Measurements from ENCODE around the gene RFWD3.

The RFWD3 gene

DNA sequence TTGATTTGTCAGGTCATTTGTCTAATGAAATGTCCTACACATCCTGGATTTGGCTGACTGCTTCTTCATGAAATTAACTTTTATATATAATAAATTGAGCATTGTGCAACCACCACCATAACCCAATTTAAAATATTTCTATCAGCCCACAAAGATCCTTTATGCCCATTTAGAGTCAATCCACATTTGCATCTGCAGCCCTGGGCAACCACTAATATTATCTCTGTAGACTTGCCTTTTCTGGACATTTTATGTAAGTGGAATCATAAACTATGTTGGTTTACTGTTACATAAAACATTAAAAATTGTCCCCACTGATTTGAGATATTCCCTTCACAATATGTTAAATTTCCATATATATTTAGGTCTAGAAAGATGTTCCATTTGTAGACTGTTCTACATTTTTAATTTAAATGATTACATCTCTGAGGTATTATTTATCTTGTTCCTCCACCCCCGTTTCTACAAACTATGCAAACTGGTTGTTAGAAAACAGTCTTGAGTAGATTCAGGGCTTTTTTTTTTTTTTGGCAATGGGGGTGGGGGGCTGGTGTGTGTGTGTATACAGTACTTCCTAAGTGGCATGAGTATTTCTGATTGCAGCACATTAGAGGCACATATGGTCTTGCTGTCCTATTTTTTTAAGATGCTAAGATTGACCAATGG is 16.7 kb downstream of the RFWD3 start:
- TF ChIP-seq, protein P1, sequence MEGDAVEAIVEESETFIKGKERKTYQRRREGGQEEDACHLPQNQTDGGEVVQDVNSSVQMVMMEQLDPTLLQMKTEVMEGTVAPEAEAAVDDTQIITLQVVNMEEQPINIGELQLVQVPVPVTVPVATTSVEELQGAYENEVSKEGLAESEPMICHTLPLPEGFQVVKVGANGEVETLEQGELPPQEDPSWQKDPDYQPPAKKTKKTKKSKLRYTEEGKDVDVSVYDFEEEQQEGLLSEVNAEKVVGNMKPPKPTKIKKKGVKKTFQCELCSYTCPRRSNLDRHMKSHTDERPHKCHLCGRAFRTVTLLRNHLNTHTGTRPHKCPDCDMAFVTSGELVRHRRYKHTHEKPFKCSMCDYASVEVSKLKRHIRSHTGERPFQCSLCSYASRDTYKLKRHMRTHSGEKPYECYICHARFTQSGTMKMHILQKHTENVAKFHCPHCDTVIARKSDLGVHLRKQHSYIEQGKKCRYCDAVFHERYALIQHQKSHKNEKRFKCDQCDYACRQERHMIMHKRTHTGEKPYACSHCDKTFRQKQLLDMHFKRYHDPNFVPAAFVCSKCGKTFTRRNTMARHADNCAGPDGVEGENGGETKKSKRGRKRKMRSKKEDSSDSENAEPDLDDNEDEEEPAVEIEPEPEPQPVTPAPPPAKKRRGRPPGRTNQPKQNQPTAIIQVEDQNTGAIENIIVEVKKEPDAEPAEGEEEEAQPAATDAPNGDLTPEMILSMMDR (IDR thresholded peaks at IDR 0.05; ENCODE audit: low read depth, low read length, missing control alignments): no peak
- no peak overlapping the region for H3K4me3 ChIP-seq (ENCODE audit: low read depth, low read length)
- DNase-seq (ENCODE audit: low read depth): no peak
- in situ Hi-C loops (cut with HindIII; ENCODE audit: low sequenced_read_pairs): no loop called here

DNA sequence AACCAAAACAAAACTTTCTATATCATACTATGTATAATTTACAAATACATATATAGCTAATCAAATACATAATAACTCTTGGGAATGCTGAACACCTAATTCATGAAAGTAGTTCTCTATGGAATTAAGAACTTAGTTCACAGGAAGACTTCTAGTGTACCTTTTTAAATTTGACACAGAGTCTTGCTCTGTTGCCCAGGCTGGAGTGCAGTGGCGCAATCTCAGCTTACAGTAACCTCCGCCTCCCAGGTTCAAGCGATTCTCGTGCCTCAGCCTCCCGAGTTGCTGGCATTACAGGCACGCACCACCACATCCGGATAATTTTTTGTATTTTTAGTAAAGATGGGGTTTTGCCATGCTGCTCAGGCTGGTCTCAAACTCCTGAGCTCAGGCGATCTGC is 24.7 kb downstream of the RFWD3 start:
- in situ Hi-C loops (cut with HindIII; ENCODE audit: low sequenced_read_pairs): no loop called here
- TF ChIP-seq, protein P1 (IDR thresholded peaks at IDR 0.05; ENCODE audit: low read depth, low read length, missing control alignments): no peak
- no peak for DNase-seq (ENCODE audit: low read depth)

DNA sequence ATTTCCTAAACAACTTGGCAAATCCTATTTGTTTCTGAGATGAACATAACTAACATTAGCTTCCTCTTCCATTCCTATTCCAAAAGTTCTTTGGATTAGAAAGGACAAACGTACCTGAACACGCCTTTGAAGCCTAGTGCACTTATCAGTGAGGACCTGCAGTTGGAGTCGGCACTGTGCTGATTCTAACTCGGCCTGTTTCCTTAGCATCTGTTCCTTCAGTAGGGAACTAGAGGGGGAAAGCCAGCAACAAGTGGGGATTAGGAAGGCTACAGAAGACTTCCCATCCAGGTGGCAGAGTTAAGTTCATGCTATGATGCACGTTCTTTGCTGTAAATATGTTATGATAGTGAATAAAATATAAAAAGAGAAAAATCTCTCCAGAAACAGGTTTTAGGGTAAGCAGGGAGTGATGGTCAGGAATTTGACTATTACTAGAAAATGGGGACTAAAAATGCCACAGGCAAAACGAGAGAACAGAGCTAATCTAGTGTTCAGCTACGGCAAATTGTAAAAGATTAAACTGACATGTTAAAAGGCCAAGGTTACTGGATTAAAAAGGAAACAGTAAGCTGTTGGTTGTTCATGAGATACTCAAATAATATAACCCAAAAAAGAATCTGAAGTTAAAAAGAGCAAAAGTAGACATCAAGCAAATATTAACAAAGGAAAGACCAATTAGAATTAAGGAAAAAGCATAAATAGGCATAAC is 28.8 kb downstream of the RFWD3 start:
- TF ChIP-seq, protein P1 (IDR thresholded peaks at IDR 0.05; ENCODE audit: low read depth, low read length, missing control alignments): no peak
- DNase-seq (ENCODE audit: low read depth): no peak
- no peak overlapping the region for H3K4me3 ChIP-seq (ENCODE audit: low read depth, low read length)
- in situ Hi-C loops (cut with HindIII; ENCODE audit: low sequenced_read_pairs): no loop called here

More for the DNA sequence above, 24.7 kb downstream of the RFWD3 start:
- H3K4me3 ChIP-seq (ENCODE audit: low read depth, low read length): no peak overlapping the region

DNA sequence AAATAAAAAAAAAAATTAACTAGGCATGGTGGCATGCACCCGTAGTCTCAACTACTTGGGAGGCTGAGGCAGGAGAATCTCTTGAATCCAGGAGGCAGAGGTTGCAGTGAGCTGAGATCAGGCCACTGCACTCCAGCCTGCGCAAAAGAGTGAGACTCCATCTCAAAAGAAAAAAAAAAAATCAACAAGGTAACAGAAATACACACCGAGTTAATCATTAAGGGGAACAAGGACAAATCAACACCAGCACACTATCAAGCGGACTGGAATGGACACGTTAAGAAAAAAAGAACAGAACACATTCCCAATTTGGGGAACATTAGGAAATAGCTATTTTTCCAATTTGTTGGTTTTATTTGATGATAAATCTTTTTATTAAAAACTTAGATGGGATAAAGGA is 31.4 kb downstream of the RFWD3 start:
- in situ Hi-C loops (cut with HindIII; ENCODE audit: low sequenced_read_pairs): no loop called here
- H3K4me3 ChIP-seq (ENCODE audit: low read depth, low read length): no peak overlapping the region

DNA sequence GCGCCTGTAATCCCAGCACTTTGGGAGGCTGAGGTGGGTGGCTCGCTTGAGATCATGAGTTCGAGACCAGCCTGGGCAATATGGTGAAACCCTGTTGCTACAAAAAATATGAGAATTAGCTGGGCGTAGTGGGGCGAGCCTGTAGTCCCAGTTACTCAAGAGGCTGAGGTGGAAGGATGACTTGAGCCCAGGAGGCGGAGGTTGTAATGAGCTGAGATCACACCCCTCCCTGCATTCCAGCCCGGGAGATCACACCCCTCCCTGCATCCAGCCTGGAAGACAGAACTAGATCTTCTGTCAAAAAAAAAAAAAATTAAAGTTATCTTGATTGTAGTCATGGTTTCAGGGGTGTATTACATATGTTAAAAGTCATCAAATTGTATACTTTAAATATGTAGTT is 33.0 kb downstream of the RFWD3 start:
- TF ChIP-seq, protein P1 (IDR thresholded peaks at IDR 0.05; ENCODE audit: low read depth, low read length, missing control alignments): no peak
- H3K4me3 ChIP-seq (ENCODE audit: low read depth, low read length): no peak overlapping the region
- DNase-seq (ENCODE audit: low read depth): no peak
- in situ Hi-C loops (cut with HindIII; ENCODE audit: low sequenced_read_pairs): no loop called here

More for the DNA sequence above, 31.4 kb downstream of the RFWD3 start:
- no peak for DNase-seq (ENCODE audit: low read depth)
- TF ChIP-seq, protein P1 (IDR thresholded peaks at IDR 0.05; ENCODE audit: low read depth, low read length, missing control alignments): no peak

DNA sequence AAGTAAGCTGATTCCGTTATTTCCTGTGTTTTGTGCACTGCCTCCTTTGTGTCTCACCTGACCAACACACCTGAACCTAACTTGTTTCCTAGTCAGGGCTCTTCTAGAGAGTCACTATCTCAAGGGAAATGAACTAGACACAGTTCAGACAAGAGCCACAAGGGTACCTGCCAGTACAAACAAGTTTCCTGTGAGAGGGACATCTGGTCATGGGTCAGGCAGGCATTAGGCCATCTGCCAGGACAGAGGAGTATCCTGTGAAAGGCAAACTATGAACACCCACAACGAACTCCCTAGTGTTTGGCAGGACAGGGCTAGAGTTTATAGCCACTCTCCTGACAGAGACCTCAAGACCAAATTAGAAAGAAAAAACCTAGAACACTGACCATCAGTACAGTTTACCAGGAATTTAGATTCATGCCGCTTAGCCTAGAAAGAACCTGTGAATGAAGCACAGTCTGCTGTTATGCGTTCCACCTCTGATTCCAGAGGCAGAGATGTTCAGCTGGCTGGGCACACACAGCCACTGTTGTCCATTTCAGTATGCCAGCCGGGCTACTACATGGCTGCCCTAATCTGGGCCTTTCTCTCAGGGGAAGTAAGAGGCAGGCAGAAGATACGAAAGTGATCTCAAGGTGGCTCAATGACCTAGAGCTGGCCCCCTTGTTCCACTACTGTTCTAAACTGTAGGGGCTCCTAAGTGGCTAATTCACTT is 39.0 kb downstream of the RFWD3 start:
- H3K4me3 ChIP-seq (ENCODE audit: low read depth, low read length): no peak overlapping the region
- DNase-seq (ENCODE audit: low read depth): no peak
- in situ Hi-C loops (cut with HindIII; ENCODE audit: low sequenced_read_pairs): no loop called here
- TF ChIP-seq, protein P1 (IDR thresholded peaks at IDR 0.05; ENCODE audit: low read depth, low read length, missing control alignments): no peak
